HPDE6-E6E7 (cell line): Measurements from ENCODE around the gene LUZP1.

Experiments used
- DNase-seq: peaks from one replicate; pipeline ENCODE4 v3.0.0; 2011; ENCODE audit warnings: missing footprints; ENCODE audit errors: extremely low spot score

Gene LUZP1

GRCh38 chr1:23116921-23117699 is 51.5 kb downstream of the LUZP1 start:
- no peak for DNase-seq

GRCh38 chr1:23116216-23116836 is 52.3 kb downstream of the LUZP1 start:
- DNase-seq, result no peak

GRCh38 chr1:23114424-23115079 is 54.1 kb downstream of the LUZP1 start:
- no peak for DNase-seq

- DNase-seq, result no peak
Measured at GRCh38 chr1:23111600-23112535, 56.8 kb downstream of the LUZP1 start.

GRCh38 chr1:23110391-23110790 is 58.3 kb downstream of the LUZP1 start:
- no peak for DNase-seq

- no peak for DNase-seq
Measured at GRCh38 chr1:23108918-23109533, 59.6 kb downstream of the LUZP1 start.

- no peak for DNase-seq
Measured at GRCh38 chr1:23103001-23103889, 65.4 kb downstream of the LUZP1 start.

GRCh38 chr1:23102289-23102688 is 66.4 kb downstream of the LUZP1 start:
- DNase-seq, result no peak

- no peak for DNase-seq
Measured at GRCh38 chr1:23101887-23102286, 66.8 kb downstream of the LUZP1 start.

- DNase-seq, result no peak
Measured at GRCh38 chr1:23101101-23101827, 67.4 kb downstream of the LUZP1 start.

- peak; percentile 70 for DNase-seq
Measured at GRCh38 chr1:23100074-23100748, 68.4 kb downstream of the LUZP1 start.

- DNase-seq, result no peak
Measured at GRCh38 chr1:23099171-23099536, 69.5 kb downstream of the LUZP1 start.

- DNase-seq, result no peak
Measured at GRCh38 chr1:23098463-23099170, 70.0 kb downstream of the LUZP1 start.

- no peak for DNase-seq
Measured at GRCh38 chr1:23097316-23097715, 71.3 kb downstream of the LUZP1 start.

- no peak for DNase-seq
Measured at GRCh38 chr1:23092447-23092846, 76.2 kb downstream of the LUZP1 start.

- no peak for DNase-seq
Measured at GRCh38 chr1:23091545-23091944, 77.1 kb downstream of the LUZP1 start.

GRCh38 chr1:23090056-23090455 is 78.6 kb downstream of the LUZP1 start:
- DNase-seq, result no peak

GRCh38 chr1:23088027-23088426 is 80.6 kb downstream of the LUZP1 start:
- DNase-seq, result no peak
